ENCODE data around the gene KLF12.

KLF12 gene

DNA sequence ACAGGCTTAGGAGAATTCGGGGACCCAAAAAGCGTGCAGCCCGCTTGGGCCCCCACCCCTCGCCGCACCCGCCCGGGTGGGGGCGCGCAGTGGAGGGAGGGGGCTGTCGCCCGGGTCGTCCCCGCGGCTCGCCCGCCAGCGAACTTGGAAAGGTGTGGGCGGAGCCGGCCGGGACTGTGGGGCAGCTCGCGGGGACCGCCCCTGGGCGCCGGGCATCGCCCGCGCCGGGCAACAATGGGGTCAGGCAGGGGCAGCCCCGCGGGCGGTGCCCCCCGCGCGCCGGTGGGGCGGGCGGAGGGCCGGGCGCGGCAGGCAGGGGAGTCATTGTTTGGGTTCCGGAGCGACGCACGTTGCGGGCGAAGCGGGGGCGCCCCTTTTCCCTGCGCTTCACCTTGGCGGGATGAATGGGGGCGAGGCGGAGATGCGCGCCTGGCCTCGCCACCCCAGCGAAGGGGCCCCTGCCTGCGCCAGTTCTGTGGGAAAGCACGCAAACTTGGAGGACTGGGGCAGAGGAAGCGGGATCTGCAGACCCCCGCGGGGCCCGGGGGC is 647 bp upstream of the KLF12 start:
- peak; percentile 2 for DNase-seq

DNA sequence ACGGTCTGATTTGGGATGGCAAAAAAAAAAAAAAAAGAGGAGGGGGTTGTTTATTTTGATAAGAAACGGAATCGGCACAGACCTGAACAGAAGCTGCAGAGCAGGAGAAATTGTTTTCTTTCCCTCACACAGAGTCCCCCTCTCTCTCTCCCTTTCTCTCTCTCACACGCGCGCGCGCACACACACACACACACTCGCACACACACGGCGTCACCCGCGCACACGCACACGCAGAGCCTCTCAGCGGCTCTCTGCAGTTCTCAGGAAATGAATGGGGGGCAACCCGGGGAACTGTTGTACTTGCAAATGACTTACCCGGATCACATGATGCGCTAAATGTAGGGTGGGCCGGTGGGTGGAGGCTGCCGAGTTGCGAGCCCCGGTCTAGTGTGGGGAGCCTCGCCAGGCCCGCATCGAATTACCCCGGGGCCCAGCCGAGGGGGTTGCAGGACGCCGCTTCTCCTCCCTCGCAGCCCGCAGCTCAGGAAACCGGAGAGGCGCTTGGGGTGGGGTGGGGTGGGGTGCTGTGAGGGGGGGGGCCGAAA is 475 bp downstream of the KLF12 start:
- DNase-seq: no peak

DNA sequence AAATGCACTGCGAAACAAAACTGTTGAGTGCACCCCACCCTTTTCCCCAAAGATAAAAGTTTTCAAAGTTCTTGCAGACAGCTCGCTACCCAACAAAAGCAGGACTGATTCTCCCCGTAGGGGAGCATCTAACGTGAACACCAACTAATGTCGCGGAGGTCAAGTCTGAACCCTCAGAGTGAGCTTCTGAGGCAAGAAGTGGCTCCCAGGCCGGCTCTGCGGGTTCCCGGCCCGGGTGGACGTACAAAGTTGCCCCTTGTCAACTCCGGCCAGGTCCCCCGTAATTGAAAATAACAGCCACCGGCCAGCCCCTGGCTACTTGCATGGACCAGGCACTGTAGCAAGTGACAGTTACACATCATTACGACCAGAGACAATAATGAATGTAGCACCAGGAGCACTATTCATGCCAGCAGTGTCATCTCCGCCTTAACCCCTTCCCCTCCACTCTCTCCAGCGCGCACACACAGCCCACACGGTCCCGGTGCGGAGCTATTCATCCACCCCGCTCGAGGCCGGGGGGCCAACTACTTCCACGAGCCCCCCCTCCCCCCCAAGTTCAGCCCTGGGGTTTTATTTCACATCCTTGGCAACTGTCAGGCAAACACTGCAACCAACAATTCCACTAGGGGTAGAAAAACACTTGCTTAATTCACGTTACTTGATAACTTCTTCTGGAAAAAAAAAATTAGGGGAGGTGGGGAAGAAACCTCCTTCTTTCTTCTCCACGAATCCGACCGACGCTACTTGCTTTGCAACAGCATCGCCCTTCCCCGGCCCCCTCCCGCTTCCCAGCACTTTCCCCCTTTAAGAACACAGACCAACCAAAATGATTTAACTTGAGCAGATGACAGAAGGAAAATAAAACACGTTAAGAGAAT is 1.2 kb downstream of the KLF12 start:
- DNase-seq: peak; percentile 2

DNA sequence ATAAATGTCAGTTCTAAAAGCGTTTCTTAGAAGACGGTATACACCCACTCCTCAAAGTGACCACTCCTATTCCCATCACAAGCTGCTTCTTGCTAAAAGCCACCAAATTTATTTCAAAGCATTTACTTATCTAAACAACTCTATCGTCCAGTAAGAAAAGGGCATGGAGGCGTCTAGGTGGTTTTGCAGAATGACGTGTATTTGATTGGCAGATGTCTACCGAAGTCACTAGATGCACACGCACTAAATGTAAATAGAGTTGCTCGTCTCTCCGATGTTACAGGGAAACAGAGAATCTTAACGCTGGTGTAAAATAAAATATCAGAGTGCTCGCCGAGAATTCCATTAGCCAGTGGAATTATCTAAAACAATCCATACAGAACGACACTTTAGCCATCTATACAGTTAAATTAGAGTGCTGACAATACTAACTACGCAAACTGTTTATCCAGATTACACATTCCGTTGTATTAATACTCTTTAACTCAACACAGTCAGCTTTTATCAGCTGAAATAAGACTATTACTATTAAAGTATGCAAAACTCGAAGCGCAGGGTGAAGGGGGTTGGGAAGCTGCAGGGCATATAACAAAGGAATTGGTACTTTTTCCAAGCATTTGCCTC is 1.9 kb downstream of the KLF12 start:
- DNase-seq: peak; percentile 0

DNA sequence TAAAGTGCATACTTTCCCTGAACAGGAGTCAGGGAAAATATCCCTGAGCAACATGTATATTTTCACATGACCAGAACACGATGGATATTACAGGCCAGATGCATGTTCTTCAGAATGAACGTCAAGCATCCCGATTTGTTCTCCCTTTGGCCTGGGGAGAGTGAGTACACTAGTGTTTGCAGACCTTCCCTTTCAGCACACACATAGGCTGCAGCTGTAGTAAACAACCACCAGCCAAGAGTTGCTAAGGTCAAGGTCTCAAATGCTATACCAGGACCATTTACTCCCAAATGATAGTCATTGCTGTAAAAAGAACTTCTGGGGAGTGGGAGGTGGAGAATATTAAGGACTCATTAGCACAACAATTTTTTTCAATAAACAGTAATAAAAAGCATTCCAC is 3.0 kb downstream of the KLF12 start:
- DNase-seq: no peak

DNA sequence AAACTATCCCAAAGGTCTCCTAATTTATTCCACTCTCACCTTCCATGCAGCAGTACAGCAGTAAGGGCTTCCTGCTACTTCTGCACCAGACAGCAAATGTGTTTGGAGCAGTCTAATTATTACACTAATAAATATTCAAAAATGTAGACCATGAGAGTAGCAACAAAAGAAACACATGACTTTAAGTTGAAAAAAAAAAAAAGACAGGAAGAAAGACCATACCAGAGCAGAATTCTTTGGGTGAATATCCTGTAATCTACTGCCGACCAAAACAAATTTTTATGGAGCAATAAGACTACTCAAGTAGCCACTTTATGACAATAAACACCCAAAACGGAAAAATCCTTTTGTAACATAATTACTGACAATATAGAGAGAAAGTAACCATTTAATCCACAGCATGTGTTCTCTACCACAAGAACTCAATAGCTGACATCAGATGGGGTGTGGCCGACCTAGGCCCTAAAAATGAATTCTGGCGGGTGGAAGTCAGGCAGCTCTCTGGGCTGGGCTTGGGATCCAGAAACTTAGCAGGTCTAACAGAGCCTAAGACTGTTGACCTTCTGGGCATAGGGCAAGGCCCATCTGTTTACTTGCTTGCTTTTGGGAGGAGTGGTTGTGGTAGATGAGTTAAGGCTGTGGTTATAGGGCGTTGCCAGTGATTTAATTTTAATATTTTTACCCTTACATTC is 4.6 kb downstream of the KLF12 start:
- DNase-seq: no peak

DNA sequence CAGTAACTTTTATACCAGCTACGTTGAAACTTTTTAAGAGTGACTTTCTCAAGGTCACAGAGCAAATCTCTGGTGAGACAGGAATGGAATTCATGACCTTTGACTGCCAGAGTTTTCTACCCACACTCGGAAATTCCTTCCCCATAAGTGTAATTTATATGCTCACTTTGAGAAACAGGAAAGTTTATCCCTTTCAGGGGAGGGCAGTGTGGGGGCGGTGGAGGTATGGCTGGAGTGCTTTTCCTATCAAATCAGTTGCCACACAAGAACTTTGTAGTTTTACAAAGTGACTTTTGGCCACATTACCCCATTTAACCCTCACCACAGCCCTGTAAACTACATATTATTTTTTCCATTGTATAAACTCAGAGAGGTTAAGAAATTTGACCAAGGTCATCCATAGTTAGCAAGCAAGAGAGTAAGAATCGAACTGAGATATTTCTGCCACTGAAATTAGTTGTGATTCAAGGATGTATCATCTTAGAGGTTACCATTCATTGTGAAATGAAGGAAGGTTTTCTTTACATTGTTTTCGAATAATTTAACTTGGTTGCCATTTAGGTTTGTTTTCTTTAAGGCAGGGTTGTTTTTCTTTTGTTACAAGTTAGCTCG is 5.9 kb downstream of the KLF12 start:
- no peak for DNase-seq

DNA sequence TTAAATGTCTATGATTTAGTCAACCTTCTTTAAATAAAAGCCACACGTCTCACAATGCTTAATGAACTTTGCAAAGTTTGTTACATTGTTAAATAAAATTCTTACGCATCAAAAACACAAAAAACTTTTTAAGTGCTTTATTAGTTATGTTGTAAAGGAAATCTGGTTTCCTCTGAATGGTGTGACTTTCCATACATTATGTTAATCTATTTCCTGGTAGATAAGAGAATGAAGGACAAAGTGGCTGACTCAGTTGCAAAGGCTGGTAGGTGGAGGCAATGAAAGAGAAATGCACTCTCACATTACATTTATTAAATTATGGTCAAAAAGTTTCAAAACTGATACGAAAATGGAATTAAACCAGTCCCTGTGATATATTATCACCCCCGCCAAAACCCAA is 15.9 kb downstream of the KLF12 start:
- no peak for DNase-seq

DNA sequence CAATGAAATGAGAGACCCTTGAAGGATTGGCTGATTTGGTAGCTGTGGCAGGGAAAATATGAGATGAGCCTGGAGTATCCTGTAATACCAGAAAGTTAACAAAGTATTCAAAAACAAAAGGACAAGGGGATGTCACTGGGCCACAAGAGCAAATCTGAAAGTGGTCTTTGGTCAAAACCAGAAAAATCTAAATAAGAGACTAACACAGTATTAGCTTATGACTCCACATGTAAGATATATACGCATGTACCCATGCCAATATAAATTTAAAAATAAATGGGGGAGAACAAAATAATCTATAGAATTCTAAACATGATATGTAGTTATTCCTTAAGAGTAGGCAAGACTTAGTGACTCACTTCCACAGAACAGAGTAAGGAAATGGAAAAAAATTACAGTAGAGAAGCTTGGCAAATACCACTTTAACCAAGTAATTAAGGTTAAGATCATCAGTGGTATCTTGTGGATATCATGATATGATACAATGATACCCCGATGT is 16.9 kb downstream of the KLF12 start:
- no peak for DNase-seq

DNA sequence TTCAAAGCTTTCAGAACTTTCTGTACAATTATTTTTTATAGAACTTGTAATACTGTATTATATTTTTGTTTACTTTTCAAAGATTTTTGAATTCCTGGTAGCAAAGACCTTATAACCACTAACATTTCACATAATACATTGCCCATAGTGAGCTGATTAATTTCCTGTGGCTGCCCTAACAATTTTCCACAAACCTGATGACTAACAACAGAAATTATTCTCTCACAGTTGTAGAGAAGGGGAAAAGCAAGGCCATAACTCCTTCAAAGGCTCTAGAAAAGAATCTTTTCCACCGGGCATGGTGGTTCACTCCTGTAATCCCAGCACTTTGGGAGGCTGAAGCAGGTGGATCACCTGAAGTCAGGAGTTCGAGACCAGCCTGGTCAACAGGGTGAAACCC is 19.1 kb downstream of the KLF12 start:
- DNase-seq: no peak

DNA sequence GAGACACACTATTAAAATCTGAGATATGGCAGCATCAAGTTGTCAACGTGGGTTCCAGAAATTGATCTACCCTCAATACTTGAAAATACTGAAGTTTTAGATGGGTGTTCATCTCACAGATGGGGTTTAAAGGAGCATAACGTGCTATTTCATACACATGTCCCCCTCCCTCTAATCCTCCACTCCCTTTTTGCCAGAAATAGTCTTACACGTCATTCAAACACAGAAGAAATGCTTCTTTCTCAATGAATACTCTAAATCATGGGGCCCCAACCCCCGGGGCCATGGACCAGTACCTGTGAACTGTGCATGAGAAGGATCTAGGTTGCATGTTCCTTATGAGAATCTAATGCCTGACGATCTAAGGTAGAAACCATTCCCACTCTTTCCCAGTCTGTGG is 19.6 kb downstream of the KLF12 start:
- DNase-seq: no peak

DNA sequence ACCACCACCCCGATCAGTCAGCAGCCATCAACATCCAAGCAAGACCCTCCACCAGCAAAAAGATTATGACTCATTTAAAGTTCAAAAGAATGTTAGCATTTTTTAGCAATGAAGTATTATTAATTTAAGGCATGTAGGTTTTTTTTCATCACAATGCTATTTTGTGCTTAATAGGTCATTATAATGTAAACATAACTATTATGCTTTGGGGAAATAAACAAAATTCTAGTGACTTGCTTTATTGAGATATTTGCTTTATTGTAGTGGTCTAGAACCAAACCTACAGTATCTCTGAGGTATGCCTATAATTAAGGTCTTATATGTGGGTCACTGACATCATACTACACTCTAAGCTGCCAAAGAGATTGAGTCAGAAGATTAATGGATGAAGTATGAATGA is 20.0 kb downstream of the KLF12 start:
- no peak for DNase-seq

DNA sequence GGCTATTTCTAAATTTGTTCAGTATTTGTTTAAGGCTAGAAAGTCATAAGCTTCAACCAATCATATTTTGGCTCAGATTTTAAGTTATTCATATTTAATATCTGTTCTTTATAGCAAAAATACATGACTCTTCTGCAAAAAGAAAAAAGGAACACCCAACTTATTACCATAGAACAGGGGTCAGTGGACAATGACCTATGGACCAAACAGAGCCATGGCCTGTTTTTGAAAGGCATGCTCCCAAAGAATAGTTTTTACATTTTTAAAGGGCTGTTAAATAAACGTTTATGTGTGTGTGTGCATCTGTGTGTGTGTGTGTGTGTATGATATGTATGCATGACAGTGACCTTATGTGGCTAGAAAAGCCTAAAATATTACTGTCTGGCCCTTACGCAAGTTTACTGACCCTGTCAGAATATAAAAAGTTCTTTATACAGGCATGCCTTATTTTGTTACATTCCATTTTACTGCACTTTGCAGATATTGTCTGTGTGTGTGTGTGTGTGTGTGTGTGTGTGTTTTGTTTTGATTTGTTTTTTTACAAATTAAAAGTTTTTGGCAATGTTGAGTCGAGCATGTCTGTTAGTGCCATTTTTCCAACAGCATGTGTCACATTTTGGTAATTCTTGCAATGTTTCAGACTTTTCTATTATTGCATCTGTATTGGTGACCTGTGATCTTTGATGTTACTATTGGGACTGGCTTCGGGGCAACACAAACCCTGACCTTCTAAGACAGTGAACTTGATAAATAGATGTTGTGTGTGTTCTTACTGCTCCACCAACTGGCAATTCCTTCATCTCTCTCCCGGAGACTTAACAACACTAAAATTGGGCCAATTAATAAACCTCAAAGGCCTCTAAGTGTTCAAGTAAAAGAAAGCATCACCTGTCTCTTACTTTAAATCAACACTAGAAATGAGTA is 22.0 kb downstream of the KLF12 start:
- no peak for DNase-seq

DNA sequence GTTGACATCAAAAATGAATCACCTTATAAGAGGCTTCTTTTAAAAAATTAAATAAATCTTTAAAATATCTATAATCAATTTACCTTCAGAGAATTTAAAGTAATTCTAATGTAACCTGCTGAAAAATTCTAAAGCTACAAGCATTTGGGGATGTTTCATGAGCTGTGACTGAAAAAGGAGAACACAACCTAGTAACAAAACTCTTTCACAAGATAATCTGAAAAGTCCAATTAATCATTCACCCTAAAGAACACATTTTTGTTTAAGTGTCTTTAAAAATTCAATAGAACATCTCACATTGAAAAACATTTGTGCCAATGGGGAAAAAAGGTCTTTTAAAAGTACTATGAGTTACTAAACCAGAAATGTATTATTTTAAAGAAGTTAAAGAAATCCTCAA is 22.8 kb downstream of the KLF12 start:
- DNase-seq: no peak

DNA sequence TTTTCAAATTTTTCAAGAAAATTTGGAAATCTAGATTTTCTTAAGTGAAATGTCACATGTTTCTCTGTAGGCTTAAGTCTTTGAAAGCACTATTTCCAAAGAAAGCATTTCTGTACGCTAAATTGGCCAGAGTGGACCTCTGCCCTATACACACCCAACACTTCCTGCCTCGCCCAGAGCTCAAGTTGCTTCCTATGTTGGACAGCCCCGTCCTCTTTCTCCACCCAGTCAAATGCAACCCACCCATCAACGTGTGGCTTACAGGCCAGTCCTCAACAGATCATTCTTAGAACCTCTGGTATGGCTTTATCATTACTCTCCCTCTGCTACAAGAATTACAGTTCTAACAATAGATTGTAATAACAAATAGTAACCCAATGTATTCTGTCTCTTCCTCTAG is 24.2 kb downstream of the KLF12 start:
- no peak for DNase-seq

DNA sequence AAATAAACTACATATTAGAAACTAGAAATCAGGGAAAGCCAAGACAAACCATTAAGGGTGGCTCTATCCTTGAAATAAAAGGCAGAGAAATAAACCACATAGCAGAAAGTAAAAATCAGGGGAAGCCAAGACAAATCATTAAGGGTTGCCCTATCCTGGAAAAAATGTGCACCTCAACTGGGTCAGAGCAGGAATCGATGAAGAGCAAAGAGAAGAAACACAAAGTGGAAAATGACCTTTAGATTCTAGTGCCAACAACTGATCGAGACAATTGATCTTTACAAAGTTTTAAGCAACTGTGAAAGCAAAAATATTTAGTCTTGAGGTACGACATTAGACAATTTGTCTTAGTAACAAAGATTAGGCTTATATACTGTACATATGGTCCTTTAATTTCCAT is 26.6 kb downstream of the KLF12 start:
- no peak for DNase-seq

DNA sequence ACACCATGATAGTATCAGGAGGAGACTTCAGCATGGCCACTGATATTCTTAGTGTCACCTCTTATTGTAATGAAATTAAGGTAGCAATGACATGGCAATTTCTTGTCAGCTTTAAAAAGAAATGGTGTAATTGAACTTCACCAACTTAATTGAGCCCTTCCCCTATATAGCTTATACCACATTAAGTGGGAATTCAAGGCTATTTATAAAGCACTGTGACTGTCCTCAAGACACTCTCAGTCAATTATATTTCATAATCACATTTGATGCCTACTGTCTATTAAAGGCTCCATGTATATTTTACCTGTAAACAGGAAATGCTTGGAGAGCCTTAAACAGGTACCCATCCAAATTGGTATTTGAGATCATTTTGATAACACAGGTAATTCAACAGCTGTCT is 28.3 kb downstream of the KLF12 start:
- DNase-seq: no peak

DNA sequence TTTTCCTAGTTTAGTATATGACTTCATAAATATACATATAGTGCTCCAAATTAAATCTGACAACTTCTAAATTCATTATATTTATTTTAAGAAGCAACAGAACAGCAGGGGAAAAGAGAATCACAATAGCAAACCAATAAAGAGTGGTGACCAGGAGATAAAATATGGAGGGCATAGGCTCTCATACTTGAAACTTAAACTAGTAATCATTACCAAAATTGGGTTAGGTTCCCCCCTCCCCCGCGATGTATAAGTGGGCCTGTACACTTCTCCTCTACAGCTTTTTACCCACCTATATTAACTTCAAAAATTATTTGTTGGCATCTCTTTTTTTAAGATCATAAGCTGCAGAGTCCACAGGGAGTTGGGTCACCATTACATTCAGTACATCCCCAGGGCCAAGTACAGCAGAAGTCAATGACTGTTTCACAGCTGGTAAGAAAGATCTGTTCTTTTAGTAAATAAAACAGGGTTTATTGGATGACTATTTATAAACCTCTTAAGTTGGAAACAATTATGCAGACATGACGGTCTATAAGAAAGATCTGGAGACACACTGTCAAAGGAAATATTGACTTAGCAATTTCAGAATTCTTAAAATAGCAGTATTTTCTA is 29.4 kb downstream of the KLF12 start:
- DNase-seq: no peak

DNA sequence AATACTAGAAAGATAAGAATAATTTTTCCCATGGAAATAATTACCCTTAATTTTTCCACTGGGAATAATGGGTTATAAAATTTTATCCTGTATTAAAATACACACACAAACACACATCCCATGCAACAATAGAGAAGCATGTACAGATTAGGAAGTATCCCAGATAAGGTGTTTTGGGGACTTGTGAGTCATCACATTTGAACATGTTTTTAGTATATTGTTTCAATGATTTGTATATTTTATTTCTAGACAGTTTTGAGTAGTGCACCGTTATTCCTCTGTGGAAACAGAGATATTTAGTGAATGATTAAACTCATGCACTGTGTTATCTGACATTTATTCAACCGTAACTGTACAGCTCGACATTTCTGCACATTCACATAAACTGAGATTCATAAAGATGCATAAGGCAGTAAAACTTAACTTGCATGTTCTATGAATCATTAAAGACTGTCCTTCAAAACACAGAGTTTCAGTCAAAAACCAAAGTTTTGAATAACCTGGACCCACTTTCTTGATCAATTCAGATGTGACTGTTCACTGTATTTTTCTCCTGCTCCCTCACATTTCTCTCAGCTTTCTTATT is 30.1 kb downstream of the KLF12 start:
- DNase-seq: no peak

DNA sequence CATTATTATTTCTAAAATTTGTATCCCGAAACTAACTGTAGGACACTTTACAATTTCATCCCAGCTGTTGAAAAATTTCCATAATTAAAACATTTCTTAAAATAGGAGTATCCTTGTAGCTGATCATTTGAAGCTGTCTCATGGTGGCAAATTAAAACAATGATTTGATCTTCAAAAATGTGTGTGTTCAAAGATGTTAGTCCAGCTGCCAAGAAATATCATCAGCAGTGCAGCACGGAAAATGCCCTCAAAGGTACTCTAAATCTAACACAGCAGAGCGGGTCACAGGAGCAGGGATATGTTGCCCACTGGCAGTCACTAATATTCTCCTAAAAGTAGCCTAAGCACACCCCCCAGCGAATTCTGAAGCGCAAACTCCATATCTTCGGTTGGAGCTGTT is 31.0 kb downstream of the KLF12 start:
- no peak for DNase-seq

DNA sequence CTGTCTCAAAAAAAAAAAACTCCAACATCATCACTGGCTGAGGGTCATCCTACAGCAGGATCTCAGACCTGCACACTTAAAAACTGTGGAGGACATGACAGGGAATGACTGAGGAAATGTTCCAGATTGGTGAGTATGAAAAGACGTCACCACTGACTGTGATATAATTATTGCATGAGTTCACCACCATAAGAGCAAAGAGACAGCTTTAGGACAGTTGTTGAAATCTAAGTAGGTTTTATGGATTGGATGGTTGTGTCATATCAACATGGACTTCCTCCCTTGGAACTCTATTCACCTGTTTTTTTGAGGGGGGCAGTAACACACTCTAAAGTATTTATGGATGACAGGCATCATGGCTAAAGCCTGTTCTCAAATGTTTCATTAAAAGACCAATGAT is 31.5 kb downstream of the KLF12 start:
- no peak for DNase-seq

All from NCI-H510A treated with DMSO at 0.1 percent for 48 hours (cell line).